HCT116 (cell line): ENCODE measurements around the gene GLIPR2. TPM values are rescaled to one million over a fixed set of nuclear protein-coding genes. Genes with fewer than 3 reads are reported as not detected.

Experiments
- ATAC-seq: fragments of 200-7000 bp; cut with Tn5 transposase; 2 replicates; pipeline ENCODE4 v1.9.1; 2020; ENCODE audit warnings: mild to moderate bottlenecking, moderate library complexity
- BruUV-seq: library from RNA; stranded (reverse); fragments of 400-500 nt; replicated peaks from 2 replicates; lab custom pipeline; 2021; lab: Mats Ljungman, UMichigan
- CTCF ChIA-PET: fragments of 300-600 bp; sonication (Branson Sonifier 250); formaldehyde crosslinking; loops from one replicate; lab custom pipeline; 2021; ENCODE audit warnings: antibody characterized with exemption; lab: Charles Lee
- POLR2A ChIA-PET: fragments of 300-600, 350-600 bp; sonication (Branson Sonifier 250); formaldehyde crosslinking; loops from one replicate; lab custom pipeline; 2021; ENCODE audit warnings: antibody characterized with exemption; lab: Charles Lee
- RAD21 ChIA-PET, 2 experiments: fragments of 300-600 bp; sonication (Branson Sonifier 250); formaldehyde crosslinking; loops; one replicate each; lab custom pipeline; 2023; ENCODE audit warnings: low total read pairs in 2 of 2; ENCODE audit not compliant: uncharacterized antibody in 2 of 2, unreplicated experiment in 2 of 2, low non-redundant PET in 1 of 2; lab: Charles Lee
- DNase-seq: peaks from one replicate; pipeline ENCODE4 v3.0.0-alpha.2; 2010; ENCODE audit warnings: low read depth, low spot score
- H2AFZ ChIP-seq: fragments of 200-600 bp; shearing (Covaris generic), sonication (generic); 2 replicates; pipeline ENCODE4 v1.6.1; 2017; ENCODE audit warnings: low read depth, mixed run types, mixed read lengths, antibody characterized with exemption, low read length; ENCODE audit not compliant: poor library complexity, severe bottlenecking
- H3K27ac ChIP-seq: 2 replicates; pipeline ENCODE4 v1.5.1; 2012; ENCODE audit warnings: low read depth, low read length
- H3K27me3 ChIP-seq: fragments of 200-600 bp; sonication (generic); 2 replicates; pipeline ENCODE4 v1.6.1; 2016; ENCODE audit warnings: mixed run types, low read length, mixed read lengths; ENCODE audit not compliant: insufficient read depth
- H3K36me3 ChIP-seq, 2 experiments: fragments of 200-500 bp in 1 of 2; fragments of 200-600 bp in 1 of 2; sonication (Bioruptor generic) in 1 of 2; sonication (generic) in 1 of 2; 2 replicates each; pipeline versions ENCODE4 v1.5.1 to v1.6.1; 2014 to 2016; ENCODE audit warnings: low read length in 2 of 2, inconsistent platforms in 1 of 2, mixed read lengths in 1 of 2, mixed run types in 1 of 2; ENCODE audit not compliant: insufficient read depth in 2 of 2, control insufficient read depth in 1 of 2
- H3K4me1 ChIP-seq, 2 experiments: fragments of 200-600 bp in 1 of 2; sonication (generic) in 1 of 2; 2 replicates each; pipeline versions ENCODE4 v1.5.1 to v1.6.1; 2012 to 2017; ENCODE audit warnings: low read length in 2 of 2, inconsistent platforms in 1 of 2, mild to moderate bottlenecking in 1 of 2, mixed read lengths in 1 of 2, mixed run types in 1 of 2, moderate library complexity in 1 of 2; ENCODE audit not compliant: insufficient read depth in 2 of 2, control insufficient read depth in 1 of 2
- H3K4me2 ChIP-seq: fragments of 200-600 bp; sonication (generic); 2 replicates; pipeline ENCODE4 v1.6.1; 2017; ENCODE audit warnings: mixed run types, low read length, mixed read lengths
- H3K4me3 ChIP-seq, 2 experiments: fragments of 200-600 bp in 1 of 2; sonication (generic) in 1 of 2; replicated peaks in 1 of 2; 2 replicates each; pipeline ENCODE4 v1.5.1; 2011 to 2016; ENCODE audit warnings: low read length in 2 of 2, control low read depth in 1 of 2, low read depth in 1 of 2, mild to moderate bottlenecking in 1 of 2, mixed read lengths in 1 of 2, mixed run types in 1 of 2
- H3K79me2 ChIP-seq: fragments of 200-600 bp; sonication (generic); 2 replicates; pipeline ENCODE4 v1.6.1; 2017; ENCODE audit warnings: mild to moderate bottlenecking, mixed run types, low read length, moderate library complexity, mixed read lengths; ENCODE audit not compliant: insufficient read depth
- H3K9ac ChIP-seq: fragments of 200-600 bp; sonication (generic); 2 replicates; pipeline ENCODE4 v1.6.1; 2016; ENCODE audit warnings: low read length, mixed read lengths
- H3K9me2 ChIP-seq: fragments of 200-600 bp; sonication (generic), shearing (Covaris generic); 2 replicates; pipeline ENCODE4 v1.6.1; 2017; ENCODE audit warnings: mixed run types, mild to moderate bottlenecking, moderate library complexity; ENCODE audit not compliant: insufficient read depth
- H3K9me3 ChIP-seq, 2 experiments: fragments of 200-500 bp in 1 of 2; fragments of 200-600 bp in 1 of 2; sonication (Bioruptor generic) in 1 of 2; sonication (generic) in 1 of 2; 2 replicates each; pipeline ENCODE4 v1.6.1; 2014 to 2017; ENCODE audit warnings: low read length in 2 of 2, mixed read lengths in 2 of 2, inconsistent platforms in 1 of 2, low read depth in 1 of 2, mild to moderate bottlenecking in 1 of 2, mixed run types in 1 of 2, moderate library complexity in 1 of 2; ENCODE audit not compliant: control insufficient read depth in 1 of 2, insufficient read depth in 1 of 2
- H4K20me1 ChIP-seq: fragments of 200-600 bp; sonication (generic), shearing (Covaris generic); 2 replicates; pipeline ENCODE4 v1.6.1; 2017; ENCODE audit warnings: mixed run types, mild to moderate bottlenecking, moderate library complexity; ENCODE audit not compliant: insufficient read depth
- CBX3 ChIP-seq: IDR thresholded peaks from 2 replicates; pipeline ENCODE4 v1.6.1; 2012; ENCODE audit warnings: low read depth
- EGR1 ChIP-seq: IDR thresholded peaks from 2 replicates; pipeline ENCODE4 v1.6.1; 2012; ENCODE audit warnings: low read depth
- JUND ChIP-seq: IDR thresholded peaks from 2 replicates; pipeline ENCODE4 v1.6.1; 2012
- SIN3A ChIP-seq: IDR thresholded peaks from 2 replicates; pipeline ENCODE4 v1.6.1; 2012; ENCODE audit warnings: low read depth
- SP1 ChIP-seq: IDR thresholded peaks from 2 replicates; pipeline ENCODE4 v1.6.1; 2012; ENCODE audit warnings: low read depth
- YY1 ChIP-seq: IDR thresholded peaks from 2 replicates; pipeline ENCODE4 v1.6.1; 2011; ENCODE audit warnings: low read length, low read depth, moderate library complexity, mild to moderate bottlenecking; ENCODE audit not compliant: insufficient replicate concordance; ENCODE audit errors: extremely low read depth
- ZFX ChIP-seq: fragments of 450-650 bp; IDR thresholded peaks from 2 replicates; pipeline ENCODE4 v1.6.1; 2017
- intact Hi-C: fragments of 100-400 bp; cut with micrococcal nuclease; formaldehyde crosslinking; loops from 2 replicates; pipeline ENCODE4 v1.10.0; 2022
- total RNA-seq: library from RNA; stranded (reverse); gene quantifications from one replicate; pipeline ENCODE4 v1.2.1, GENCODE V29; 2021; ENCODE audit not compliant: unreplicated experiment
- TF ChIP-seq, protein P1 (sequence below), 3 experiments: fragments of 200-600 bp in 1 of 3; sonication (generic) in 1 of 3; IDR thresholded peaks in 2 of 3; conservative IDR thresholded peaks in 1 of 3; 2 replicates each; pipeline ENCODE4 v1.5.1; 2012 to 2017; ENCODE audit warnings: low read depth in 2 of 3, low read length in 2 of 3, antibody characterized with exemption in 1 of 3, borderline replicate concordance in 1 of 3, control low read depth in 1 of 3, mild to moderate bottlenecking in 1 of 3, mixed read lengths in 1 of 3, mixed run types in 1 of 3, moderate library complexity in 1 of 3; ENCODE audit not compliant: insufficient read depth in 1 of 3
- TF ChIP-seq, protein P2 (sequence below): IDR thresholded peaks from 2 replicates; pipeline ENCODE4 v1.6.1; 2011; ENCODE audit warnings: mild to moderate bottlenecking, low read length, moderate library complexity; ENCODE audit not compliant: insufficient replicate concordance; ENCODE audit errors: extremely low read depth

Gene GLIPR2
- total RNA-seq, 1 experiment from 2014 or later, result 14.5 TPM

- H3K27ac ChIP-seq, result no peak overlapping the region
- no peaks in the 10 kb centered on the region for H3K9me2 ChIP-seq
- H2AFZ ChIP-seq, result no peak overlapping the region
- DNase-seq, result no peak
- no peak overlapping the region for H3K9ac ChIP-seq
- H4K20me1 ChIP-seq, result 0 out of 2 replicates have a peak, but pooled peaks cover 3% of the 10 kb centered on the region
- ChIA-PET POLR2A (no interaction called here), CTCF (no interaction called here), RAD21 (no interaction called here)
- H3K9me3 ChIP-seq, result no peaks in the 10 kb centered on the region
- no peak overlapping the region for H3K4me3 ChIP-seq
- no peaks in the 10 kb centered on the region for H3K27me3 ChIP-seq
- TF ChIP-seq EGR1 (no peak), JUND (no peak), SIN3A (no peak), SP1 (no peak), YY1 (no peak), ZFX (no peak), CBX3 (no peak)
- TF ChIP-seq, protein P1, sequence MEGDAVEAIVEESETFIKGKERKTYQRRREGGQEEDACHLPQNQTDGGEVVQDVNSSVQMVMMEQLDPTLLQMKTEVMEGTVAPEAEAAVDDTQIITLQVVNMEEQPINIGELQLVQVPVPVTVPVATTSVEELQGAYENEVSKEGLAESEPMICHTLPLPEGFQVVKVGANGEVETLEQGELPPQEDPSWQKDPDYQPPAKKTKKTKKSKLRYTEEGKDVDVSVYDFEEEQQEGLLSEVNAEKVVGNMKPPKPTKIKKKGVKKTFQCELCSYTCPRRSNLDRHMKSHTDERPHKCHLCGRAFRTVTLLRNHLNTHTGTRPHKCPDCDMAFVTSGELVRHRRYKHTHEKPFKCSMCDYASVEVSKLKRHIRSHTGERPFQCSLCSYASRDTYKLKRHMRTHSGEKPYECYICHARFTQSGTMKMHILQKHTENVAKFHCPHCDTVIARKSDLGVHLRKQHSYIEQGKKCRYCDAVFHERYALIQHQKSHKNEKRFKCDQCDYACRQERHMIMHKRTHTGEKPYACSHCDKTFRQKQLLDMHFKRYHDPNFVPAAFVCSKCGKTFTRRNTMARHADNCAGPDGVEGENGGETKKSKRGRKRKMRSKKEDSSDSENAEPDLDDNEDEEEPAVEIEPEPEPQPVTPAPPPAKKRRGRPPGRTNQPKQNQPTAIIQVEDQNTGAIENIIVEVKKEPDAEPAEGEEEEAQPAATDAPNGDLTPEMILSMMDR (IDR thresholded peaks at IDR 0.05 in 2 of 3, conservative IDR thresholded peaks at IDR 0.05 in 1 of 3; ENCODE audit: borderline replicate concordance in 1 of 3, insufficient read depth in 1 of 3, low read depth in 2 of 3, low read length in 2 of 3), result no peak
- TF ChIP-seq, protein P2, sequence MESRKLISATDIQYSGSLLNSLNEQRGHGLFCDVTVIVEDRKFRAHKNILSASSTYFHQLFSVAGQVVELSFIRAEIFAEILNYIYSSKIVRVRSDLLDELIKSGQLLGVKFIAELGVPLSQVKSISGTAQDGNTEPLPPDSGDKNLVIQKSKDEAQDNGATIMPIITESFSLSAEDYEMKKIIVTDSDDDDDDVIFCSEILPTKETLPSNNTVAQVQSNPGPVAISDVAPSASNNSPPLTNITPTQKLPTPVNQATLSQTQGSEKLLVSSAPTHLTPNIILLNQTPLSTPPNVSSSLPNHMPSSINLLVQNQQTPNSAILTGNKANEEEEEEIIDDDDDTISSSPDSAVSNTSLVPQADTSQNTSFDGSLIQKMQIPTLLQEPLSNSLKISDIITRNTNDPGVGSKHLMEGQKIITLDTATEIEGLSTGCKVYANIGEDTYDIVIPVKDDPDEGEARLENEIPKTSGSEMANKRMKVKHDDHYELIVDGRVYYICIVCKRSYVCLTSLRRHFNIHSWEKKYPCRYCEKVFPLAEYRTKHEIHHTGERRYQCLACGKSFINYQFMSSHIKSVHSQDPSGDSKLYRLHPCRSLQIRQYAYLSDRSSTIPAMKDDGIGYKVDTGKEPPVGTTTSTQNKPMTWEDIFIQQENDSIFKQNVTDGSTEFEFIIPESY, result no peak
- intact Hi-C loops, result no loop called here
- peaks cover 43 to 44% of the 10 kb centered on the region in 2 experiments for H3K36me3 ChIP-seq
- no peak for ATAC-seq
- peaks cover 67% of the 10 kb centered on the region for H3K79me2 ChIP-seq
- H3K4me2 ChIP-seq, result no peak overlapping the region
- BruUV-seq, result no TSS peak
- no peaks in the 10 kb centered on the region for H3K4me1 ChIP-seq
Measured at GRCh38 chr9:36211510-36211909, 75.0 kb downstream of the GLIPR2 start.
